CD4-positive, alpha-beta T cell (primary cell): ENCODE results near the gene UPF3A. TPM values are rescaled to one million over a fixed set of nuclear protein-coding genes. Genes with fewer than 3 reads are reported as not detected.

Experiments
- ATAC-seq: fragments of 200-7000 bp; cut with Tn5 transposase; one replicate; pipeline ENCODE4 v1.10.0; 2022; ENCODE audit warnings: mild to moderate bottlenecking; ENCODE audit not compliant: poor library complexity
- CTCF ChIA-PET: fragments of 350-600 bp; sonication (Branson Sonifier 250); formaldehyde crosslinking; loops from one replicate; lab custom pipeline; 2021; ENCODE audit warnings: antibody characterized with exemption, inconsistent platforms; lab: Charles Lee
- POLR2A ChIA-PET: fragments of 350-600 bp; sonication (Branson Sonifier 250); formaldehyde crosslinking; loops from one replicate; lab custom pipeline; 2021; ENCODE audit warnings: antibody characterized with exemption, inconsistent platforms; lab: Charles Lee
- DNase-seq, 14 experiments: peaks; one replicate each; pipeline ENCODE4 v3.0.0-alpha.2; 2013 to 2020; ENCODE audit warnings: mixed read lengths in 2 of 14
- H3K27ac ChIP-seq, 2 donors: one replicate each; pipeline versions ENCODE4 v1.5.1 to v1.7.0; 2013; ENCODE audit warnings: low read length in 2 of 2, low read depth in 1 of 2, mild to moderate bottlenecking in 1 of 2
- H3K27me3 ChIP-seq, 2 experiments: 1 replicate in 1 of 2; 2 replicates in 1 of 2; pipeline versions ENCODE4 v1.6.1 to v1.7.0; 2013; ENCODE audit warnings: low read length in 2 of 2, control low read depth in 1 of 2, mild to moderate bottlenecking in 1 of 2, moderate library complexity in 1 of 2; ENCODE audit not compliant: insufficient read depth in 2 of 2, control insufficient read depth in 1 of 2
- H3K36me3 ChIP-seq: one replicate; pipeline ENCODE4 v1.6.1; 2013; ENCODE audit warnings: low read length, control low read depth; ENCODE audit not compliant: insufficient read depth
- H3K4me1 ChIP-seq: one replicate; pipeline ENCODE4 v1.6.1; 2013; ENCODE audit warnings: low read length, control low read depth; ENCODE audit not compliant: insufficient read depth
- H3K4me3 ChIP-seq: one replicate; pipeline ENCODE4 v1.5.1; 2013; ENCODE audit warnings: mild to moderate bottlenecking, low read length, moderate library complexity
- H3K9me3 ChIP-seq, 2 experiments: 1 replicate in 1 of 2; 2 replicates in 1 of 2; pipeline versions ENCODE4 v1.6.1 to v1.7.0; 2013; ENCODE audit warnings: low read length in 2 of 2, mild to moderate bottlenecking in 2 of 2, control low read depth in 1 of 2, moderate library complexity in 1 of 2; ENCODE audit not compliant: control insufficient read depth in 1 of 2, insufficient read depth in 1 of 2
- H3K27ac Mint-ChIP-seq: one replicate; pipeline ENCODE4 v1.8.0; 2020; ENCODE audit warnings: mixed read lengths
- H3K27me3 Mint-ChIP-seq: one replicate; pipeline ENCODE4 v1.8.0; 2021; ENCODE audit warnings: mixed read lengths
- H3K36me3 Mint-ChIP-seq: one replicate; pipeline ENCODE4 v1.8.0; 2021; ENCODE audit warnings: low read depth, mixed read lengths
- H3K4me1 Mint-ChIP-seq: one replicate; pipeline ENCODE4 v1.8.0; 2021; ENCODE audit warnings: low read depth, mixed read lengths
- H3K4me3 Mint-ChIP-seq: one replicate; pipeline ENCODE4 v1.8.0; 2020; ENCODE audit warnings: mild to moderate bottlenecking, mixed read lengths
- H3K9me3 Mint-ChIP-seq: one replicate; pipeline ENCODE4 v1.8.0; 2020; ENCODE audit warnings: mixed read lengths
- CTCF ChIP-seq: fragments of 200-600 bp; IDR thresholded peaks from one replicate; pipeline ENCODE4 v1.8.0; 2022; ENCODE audit warnings: antibody characterized with exemption, mild to moderate bottlenecking
- intact Hi-C, 2 experiments: fragments of 100-400 bp; cut with DNase I in 1 of 2; cut with micrococcal nuclease in 1 of 2; formaldehyde crosslinking; loops; one replicate each; pipeline versions ENCODE4 v1.15.1 to v1.9.0; 2023 to 2025; cut with DNase I, micrococcal nuclease
- total RNA-seq, 174 experiments: library from RNA in 2 of 174; stranded (reverse) in 2 of 174; gene quantifications; one replicate each; pipeline ENCODE4 v1.2.3 and lab custom pipeline; 2021 to 2026

UPF3A gene
- total RNA-seq, 2 experiments from 2014 or later: 31.8 TPM

GRCh38 chr13:114243971-114244370 is 37.4 kb upstream of the UPF3A start:
- Histone ChIP-seq H3K27me3 (no peaks in the 10 kb centered on the region), H3K36me3 (peaks cover 97% of the 10 kb centered on the region), H3K27ac (no peak overlapping the region), H3K4me3 (no peak overlapping the region), H3K9me3 (no peaks in the 10 kb centered on the region), H3K4me1 (no peaks in the 10 kb centered on the region)
- no peaks in the 10 kb centered on the region for H3K27me3 Mint-ChIP-seq
- CTCF ChIA-PET: no interaction called here
- no peak for ATAC-seq
- no peak overlapping the region for H3K4me3 Mint-ChIP-seq
- POLR2A ChIA-PET: interaction anchor here (0.7 to 1.0 kb wide), 2 partner anchors 9 to 130 kb away, joined by 3 read pairs; no protein-coding TSS in a partner anchor
- H3K9me3 Mint-ChIP-seq: no peaks in the 10 kb centered on the region
- peaks cover 15% of the 10 kb centered on the region for H3K4me1 Mint-ChIP-seq
- intact Hi-C loops: no loop called here
- no peak for DNase-seq
- no peak for TF ChIP-seq CTCF
- no peak overlapping the region for H3K27ac Mint-ChIP-seq
- peaks cover 97% of the 10 kb centered on the region for H3K36me3 Mint-ChIP-seq

DNA sequence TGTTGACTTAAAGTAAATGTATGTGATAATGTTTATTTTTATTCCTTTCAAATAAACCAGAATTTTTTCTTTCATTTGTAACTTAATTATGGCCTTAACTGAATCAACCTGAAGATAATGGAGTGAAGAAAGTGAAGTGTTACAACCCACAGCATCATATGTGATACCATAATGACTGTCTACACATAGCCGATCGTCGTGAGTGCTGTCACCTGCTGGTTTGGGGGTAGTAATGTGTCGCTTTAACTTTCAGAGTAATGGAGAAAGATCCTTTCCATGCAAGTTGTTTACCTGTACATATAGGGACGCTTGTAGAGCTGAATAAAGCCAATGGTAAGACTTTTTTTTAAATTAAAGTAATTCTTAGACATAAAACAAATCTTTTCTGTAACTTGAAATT is 36.8 kb upstream of the UPF3A start:
- no peak for ATAC-seq
- Histone ChIP-seq H3K36me3 (peaks cover 97% of the 10 kb centered on the region), H3K4me1 (no peaks in the 10 kb centered on the region), H3K4me3 (no peak overlapping the region), H3K27me3 (no peaks in the 10 kb centered on the region), H3K27ac (no peak overlapping the region), H3K9me3 (no peaks in the 10 kb centered on the region)
- Mint-ChIP-seq H3K4me3 (no peak overlapping the region), H3K4me1 (peaks cover 15% of the 10 kb centered on the region), H3K36me3 (peaks cover 97% of the 10 kb centered on the region), H3K27me3 (no peaks in the 10 kb centered on the region), H3K9me3 (no peaks in the 10 kb centered on the region), H3K27ac (no peak overlapping the region)
- CTCF ChIA-PET: interaction anchor here (1.1 kb wide), 1 partner anchor 21 kb away, joined by 3 read pairs; no protein-coding TSS in a partner anchor
- intact Hi-C loops: no loop called here
- TF ChIP-seq CTCF: no peak
- no peak for DNase-seq
- POLR2A ChIA-PET: no interaction called here

- no peak overlapping the region for H3K27ac ChIP-seq
- DNase-seq: no peak
- H3K27me3 ChIP-seq: no peaks in the 10 kb centered on the region
- no peak for TF ChIP-seq CTCF
- Mint-ChIP-seq H3K4me1 (peaks cover 10% of the 10 kb centered on the region), H3K9me3 (no peaks in the 10 kb centered on the region), H3K27me3 (no peaks in the 10 kb centered on the region), H3K27ac (no peak overlapping the region), H3K36me3 (peaks cover 92% of the 10 kb centered on the region), H3K4me3 (no peak overlapping the region)
- ChIA-PET POLR2A (no interaction called here), CTCF (no interaction called here)
- H3K9me3 ChIP-seq: no peaks in the 10 kb centered on the region
- no peak for ATAC-seq
- H3K4me3 ChIP-seq: no peak overlapping the region
- intact Hi-C loops: no loop called here
- peaks cover 95% of the 10 kb centered on the region for H3K36me3 ChIP-seq
- no peaks in the 10 kb centered on the region for H3K4me1 ChIP-seq
Measured at GRCh38 chr13:114248011-114248410, 33.4 kb upstream of the UPF3A start.
